ENCODE data around the gene GOT1.

Gene GOT1

DNA sequence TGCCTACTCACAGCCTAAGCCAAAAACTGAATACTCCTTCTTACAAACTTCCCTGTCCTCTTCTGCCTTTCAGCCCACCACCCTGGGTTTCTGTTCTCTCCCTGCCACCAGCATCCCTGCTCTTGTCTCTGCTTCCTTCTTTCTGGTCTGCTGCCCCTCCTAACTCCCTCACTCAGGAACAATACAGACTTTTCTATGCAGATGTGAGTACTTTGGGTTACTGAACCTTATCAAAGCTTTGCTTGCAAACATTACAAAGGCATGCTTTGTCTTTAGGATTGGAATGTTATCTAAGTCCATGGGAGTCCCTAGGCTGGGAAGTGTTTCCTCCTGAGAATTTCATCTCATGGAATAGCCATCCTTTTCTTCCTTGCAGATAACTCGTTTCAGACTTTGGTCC lies 72.3 kb downstream of the GOT1 start:
- DNase-seq (ENCODE audit: low spot score) = no peak

- no peak for DNase-seq (ENCODE audit: low spot score)
These were observed 72.7 kb downstream of the GOT1 start for GRCh38 chr10:99357691-99358090.

GRCh38 chr10:99353182-99353581 lies 77.2 kb downstream of the GOT1 start:
- DNase-seq (ENCODE audit: low spot score) = no peak

GRCh38 chr10:99347672-99348071 lies 82.8 kb downstream of the GOT1 start:
- no peak for DNase-seq (ENCODE audit: low spot score)

Data from LoVo (cell line).